ENCODE data around the gene RAB27A.

RAB27A gene

DNA sequence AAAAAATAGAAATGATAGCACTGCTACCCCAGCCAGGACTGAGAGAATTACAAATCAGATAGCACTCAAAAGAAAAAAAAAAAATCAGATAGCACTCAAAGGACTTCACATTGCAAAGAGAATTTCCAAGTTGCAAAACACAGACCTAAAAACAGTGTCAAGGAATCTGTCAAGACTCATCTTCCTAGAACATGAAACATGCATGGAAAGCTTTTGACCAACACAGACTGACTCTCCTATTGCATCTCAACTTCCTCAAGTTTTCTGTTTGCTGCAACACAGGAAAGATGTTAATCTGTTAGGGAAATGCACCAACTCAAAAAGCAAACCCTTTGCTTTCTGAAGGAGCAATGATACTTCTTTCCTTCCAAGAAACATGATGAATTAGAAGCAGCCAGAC is 42.3 kb downstream of the RAB27A start:
- Histone ChIP-seq H3K9me2 (replicated peaks; ENCODE audit: control insufficient read depth, low read length) (no peaks in the 10 kb centered on the region), H3K4me3 (ENCODE audit: low read length) (no peak overlapping the region), H4K20me1 (ENCODE audit: control insufficient read depth, insufficient read depth, low read depth, low read length) (no peaks in the 10 kb centered on the region), H3K36me3 (ENCODE audit: control insufficient read depth, low read length) (no peaks in the 10 kb centered on the region), H3K4me2 (ENCODE audit: low read length) (no peak overlapping the region), H3K27me3 (ENCODE audit: control insufficient read depth, low read length) (no peaks in the 10 kb centered on the region), H3K79me2 (ENCODE audit: control insufficient read depth, low read length) (no peaks in the 10 kb centered on the region), H3F3A (ENCODE audit: control insufficient read depth, insufficient read depth) (no peaks in the 10 kb centered on the region), H3K27ac (ENCODE audit: low read depth, low read length) (no peak overlapping the region), H3K9me3 (ENCODE audit: control insufficient read depth, insufficient read depth, low read length) (no peaks in the 10 kb centered on the region), H3K4me1 (ENCODE audit: control insufficient read depth, low read length) (no peaks in the 10 kb centered on the region)
- no peak for TF ChIP-seq EZH2phosphoT487 (IDR thresholded peaks at IDR 0.05; ENCODE audit: borderline replicate concordance, low read length)

DNA sequence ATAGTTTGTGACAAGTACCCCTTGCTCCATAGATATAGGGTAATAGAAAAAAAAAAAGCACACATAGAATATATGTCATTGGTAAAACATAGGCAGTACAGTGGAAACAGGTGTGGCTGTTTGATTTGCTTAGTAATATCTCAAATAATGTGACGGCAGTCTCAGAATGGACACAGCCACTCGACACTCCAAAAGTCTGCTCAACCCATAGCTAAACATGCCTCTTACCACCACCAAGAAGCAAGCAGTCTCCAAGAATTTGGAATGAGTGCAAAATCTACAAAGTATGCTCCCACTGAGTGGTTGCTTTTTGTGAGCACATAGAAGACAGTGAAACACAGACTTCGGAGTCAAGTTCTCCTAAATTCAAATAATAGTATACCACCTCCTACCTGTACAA is 43.0 kb downstream of the RAB27A start:
- TF ChIP-seq EZH2phosphoT487 (IDR thresholded peaks at IDR 0.05; ENCODE audit: borderline replicate concordance, low read length): no peak
- TF ChIP-seq, protein P1, sequence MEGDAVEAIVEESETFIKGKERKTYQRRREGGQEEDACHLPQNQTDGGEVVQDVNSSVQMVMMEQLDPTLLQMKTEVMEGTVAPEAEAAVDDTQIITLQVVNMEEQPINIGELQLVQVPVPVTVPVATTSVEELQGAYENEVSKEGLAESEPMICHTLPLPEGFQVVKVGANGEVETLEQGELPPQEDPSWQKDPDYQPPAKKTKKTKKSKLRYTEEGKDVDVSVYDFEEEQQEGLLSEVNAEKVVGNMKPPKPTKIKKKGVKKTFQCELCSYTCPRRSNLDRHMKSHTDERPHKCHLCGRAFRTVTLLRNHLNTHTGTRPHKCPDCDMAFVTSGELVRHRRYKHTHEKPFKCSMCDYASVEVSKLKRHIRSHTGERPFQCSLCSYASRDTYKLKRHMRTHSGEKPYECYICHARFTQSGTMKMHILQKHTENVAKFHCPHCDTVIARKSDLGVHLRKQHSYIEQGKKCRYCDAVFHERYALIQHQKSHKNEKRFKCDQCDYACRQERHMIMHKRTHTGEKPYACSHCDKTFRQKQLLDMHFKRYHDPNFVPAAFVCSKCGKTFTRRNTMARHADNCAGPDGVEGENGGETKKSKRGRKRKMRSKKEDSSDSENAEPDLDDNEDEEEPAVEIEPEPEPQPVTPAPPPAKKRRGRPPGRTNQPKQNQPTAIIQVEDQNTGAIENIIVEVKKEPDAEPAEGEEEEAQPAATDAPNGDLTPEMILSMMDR (IDR thresholded peaks at IDR 0.05; ENCODE audit: low read depth, low read length, poor library complexity, severe bottlenecking): no peak
- H3K4me1 ChIP-seq (ENCODE audit: control insufficient read depth, low read length): no peaks in the 10 kb centered on the region
- H3K36me3 ChIP-seq (ENCODE audit: control insufficient read depth, low read length): no peaks in the 10 kb centered on the region
- H3K79me2 ChIP-seq (ENCODE audit: control insufficient read depth, low read length): no peaks in the 10 kb centered on the region
- H3F3A ChIP-seq (ENCODE audit: control insufficient read depth, insufficient read depth): no peaks in the 10 kb centered on the region
- H3K27me3 ChIP-seq (ENCODE audit: control insufficient read depth, low read length): no peaks in the 10 kb centered on the region
- no peaks in the 10 kb centered on the region for H3K9me2 ChIP-seq (replicated peaks; ENCODE audit: control insufficient read depth, low read length)
- no peaks in the 10 kb centered on the region for H4K20me1 ChIP-seq (ENCODE audit: control insufficient read depth, insufficient read depth, low read depth, low read length)
- no peak overlapping the region for H3K4me3 ChIP-seq (ENCODE audit: low read length)
- no peaks in the 10 kb centered on the region for H3K9me3 ChIP-seq (ENCODE audit: control insufficient read depth, insufficient read depth, low read length)
- H3K4me2 ChIP-seq (ENCODE audit: low read length): no peak overlapping the region
- H3K27ac ChIP-seq (ENCODE audit: low read depth, low read length): no peak overlapping the region

DNA sequence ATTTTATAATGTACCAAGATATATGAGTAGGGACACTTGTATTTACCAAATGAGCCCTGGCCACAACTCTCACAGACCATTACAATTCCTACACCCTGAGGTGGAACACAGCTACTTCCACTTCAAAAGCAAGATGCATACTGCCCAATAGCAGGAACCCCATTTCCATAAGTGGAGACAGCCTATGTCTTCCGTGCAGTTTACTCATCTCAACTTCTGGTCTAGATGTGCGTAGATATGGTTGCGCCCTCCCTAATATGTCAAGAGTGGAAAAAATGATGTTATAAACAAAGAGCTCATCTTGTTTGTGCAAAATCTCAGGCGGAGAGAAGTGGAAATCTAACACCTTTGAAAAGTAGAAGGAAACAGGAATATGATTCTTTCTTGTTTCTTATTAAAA is 44.6 kb downstream of the RAB27A start:
- Histone ChIP-seq H3K9me3 (ENCODE audit: control insufficient read depth, insufficient read depth, low read length) (no peaks in the 10 kb centered on the region), H3K4me3 (ENCODE audit: low read length) (no peak overlapping the region), H3K27ac (ENCODE audit: low read depth, low read length) (no peak overlapping the region), H3K9me2 (replicated peaks; ENCODE audit: control insufficient read depth, low read length) (no peaks in the 10 kb centered on the region), H3F3A (ENCODE audit: control insufficient read depth, insufficient read depth) (no peaks in the 10 kb centered on the region), H3K79me2 (ENCODE audit: control insufficient read depth, low read length) (no peaks in the 10 kb centered on the region), H3K36me3 (ENCODE audit: control insufficient read depth, low read length) (no peaks in the 10 kb centered on the region), H3K4me1 (ENCODE audit: control insufficient read depth, low read length) (no peaks in the 10 kb centered on the region), H3K4me2 (ENCODE audit: low read length) (no peak overlapping the region), H3K27me3 (ENCODE audit: control insufficient read depth, low read length) (no peaks in the 10 kb centered on the region), H4K20me1 (ENCODE audit: control insufficient read depth, insufficient read depth, low read depth, low read length) (no peaks in the 10 kb centered on the region)
- TF ChIP-seq, protein P1 (IDR thresholded peaks at IDR 0.05; ENCODE audit: low read depth, low read length, poor library complexity, severe bottlenecking): no peak
- no peak for TF ChIP-seq EZH2phosphoT487 (IDR thresholded peaks at IDR 0.05; ENCODE audit: borderline replicate concordance, low read length)

DNA sequence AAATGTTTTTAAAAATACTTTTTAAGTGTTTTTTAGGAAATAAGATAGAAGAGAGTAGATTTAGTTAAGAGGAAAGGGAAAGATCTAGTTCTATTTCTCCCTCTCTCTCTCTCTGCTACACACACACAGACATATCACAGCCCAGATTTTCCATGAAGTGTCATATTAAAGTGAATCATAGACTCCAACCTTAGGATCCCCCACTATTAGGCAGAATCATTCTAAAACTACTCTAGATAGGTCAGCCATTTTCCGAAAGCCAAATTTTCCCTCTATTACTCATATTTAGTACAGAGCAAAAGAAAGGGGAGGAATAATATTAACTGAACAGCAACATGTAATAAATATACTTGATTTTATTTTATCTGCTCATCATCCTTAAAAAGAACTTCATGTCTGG is 47.7 kb downstream of the RAB27A start:
- no peak overlapping the region for H3K27ac ChIP-seq (ENCODE audit: low read depth, low read length)
- H3K79me2 ChIP-seq (ENCODE audit: control insufficient read depth, low read length): no peaks in the 10 kb centered on the region
- TF ChIP-seq EZH2phosphoT487 (IDR thresholded peaks at IDR 0.05; ENCODE audit: borderline replicate concordance, low read length): no peak
- TF ChIP-seq, protein P1 (IDR thresholded peaks at IDR 0.05; ENCODE audit: low read depth, low read length, poor library complexity, severe bottlenecking): no peak

More for the DNA sequence above, 47.7 kb downstream of the RAB27A start:
- no peaks in the 10 kb centered on the region for H3F3A ChIP-seq (ENCODE audit: control insufficient read depth, insufficient read depth)
- no peaks in the 10 kb centered on the region for H3K4me1 ChIP-seq (ENCODE audit: control insufficient read depth, low read length)
- H3K4me3 ChIP-seq (ENCODE audit: low read length): no peak overlapping the region
- H3K36me3 ChIP-seq (ENCODE audit: control insufficient read depth, low read length): no peaks in the 10 kb centered on the region
- H4K20me1 ChIP-seq (ENCODE audit: control insufficient read depth, insufficient read depth, low read depth, low read length): no peaks in the 10 kb centered on the region
- no peaks in the 10 kb centered on the region for H3K9me2 ChIP-seq (replicated peaks; ENCODE audit: control insufficient read depth, low read length)
- no peaks in the 10 kb centered on the region for H3K27me3 ChIP-seq (ENCODE audit: control insufficient read depth, low read length)
- H3K9me3 ChIP-seq (ENCODE audit: control insufficient read depth, insufficient read depth, low read length): no peaks in the 10 kb centered on the region
- no peak overlapping the region for H3K4me2 ChIP-seq (ENCODE audit: low read length)
